DOHH2 (cell line): Measurements from ENCODE around the gene COL5A1.

Source experiments
- EZH2phosphoT487 ChIP-seq: fragments of 200-600 bp; sonication (generic); IDR thresholded peaks from 2 replicates; pipeline ENCODE4 v1.6.1; 2017; ENCODE audit warnings: borderline replicate concordance, mild to moderate bottlenecking, antibody characterized with exemption, low read length, moderate library complexity, mixed read lengths
- TF ChIP-seq, protein P1 (sequence below): fragments of 200-600 bp; sonication (generic); IDR thresholded peaks from one replicate; pipeline ENCODE4 v1.5.1; 2014; ENCODE audit warnings: antibody characterized with exemption, mild to moderate bottlenecking, low read depth, low read length; ENCODE audit not compliant: poor library complexity, severe bottlenecking

DNA sequence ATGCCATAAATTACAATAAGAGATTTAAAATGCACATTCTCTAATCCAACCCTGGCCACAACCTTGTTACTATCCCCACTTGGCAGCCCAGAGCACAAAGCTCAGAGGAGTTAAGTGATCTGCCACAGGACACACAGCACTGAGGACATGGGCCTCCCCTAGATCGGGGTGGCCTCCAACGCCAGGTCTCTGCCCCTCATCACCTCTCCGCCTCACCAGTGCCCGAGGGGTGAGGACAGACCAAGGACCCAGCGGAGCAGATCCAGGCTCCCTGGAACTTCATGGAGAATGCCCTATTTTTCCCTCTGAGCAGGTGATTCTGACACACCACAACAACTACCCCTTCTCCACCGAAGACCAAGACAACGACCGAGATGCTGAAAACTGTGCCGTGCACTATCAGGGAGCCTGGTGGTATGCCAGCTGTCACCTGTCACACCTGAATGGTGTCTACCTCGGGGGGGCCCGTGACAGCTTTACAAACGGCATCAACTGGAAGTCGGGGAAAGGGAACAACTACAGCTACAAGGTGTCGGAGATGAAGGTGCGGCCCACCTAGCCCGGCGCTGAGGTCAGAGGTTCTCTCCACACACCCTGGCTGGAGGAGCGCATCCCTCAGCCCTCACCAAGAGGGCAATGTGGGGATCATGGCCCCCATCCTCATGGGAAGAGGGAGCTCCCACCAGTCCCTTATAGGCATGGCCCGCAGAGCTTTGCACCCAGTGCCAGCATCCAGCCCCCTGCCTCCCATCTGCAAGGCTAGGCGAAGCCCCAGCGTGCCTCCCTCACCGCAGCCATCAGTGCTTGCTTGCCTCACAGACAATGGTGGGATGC, 226.5 kb downstream of the COL5A1 start:
- TF ChIP-seq, protein P1, sequence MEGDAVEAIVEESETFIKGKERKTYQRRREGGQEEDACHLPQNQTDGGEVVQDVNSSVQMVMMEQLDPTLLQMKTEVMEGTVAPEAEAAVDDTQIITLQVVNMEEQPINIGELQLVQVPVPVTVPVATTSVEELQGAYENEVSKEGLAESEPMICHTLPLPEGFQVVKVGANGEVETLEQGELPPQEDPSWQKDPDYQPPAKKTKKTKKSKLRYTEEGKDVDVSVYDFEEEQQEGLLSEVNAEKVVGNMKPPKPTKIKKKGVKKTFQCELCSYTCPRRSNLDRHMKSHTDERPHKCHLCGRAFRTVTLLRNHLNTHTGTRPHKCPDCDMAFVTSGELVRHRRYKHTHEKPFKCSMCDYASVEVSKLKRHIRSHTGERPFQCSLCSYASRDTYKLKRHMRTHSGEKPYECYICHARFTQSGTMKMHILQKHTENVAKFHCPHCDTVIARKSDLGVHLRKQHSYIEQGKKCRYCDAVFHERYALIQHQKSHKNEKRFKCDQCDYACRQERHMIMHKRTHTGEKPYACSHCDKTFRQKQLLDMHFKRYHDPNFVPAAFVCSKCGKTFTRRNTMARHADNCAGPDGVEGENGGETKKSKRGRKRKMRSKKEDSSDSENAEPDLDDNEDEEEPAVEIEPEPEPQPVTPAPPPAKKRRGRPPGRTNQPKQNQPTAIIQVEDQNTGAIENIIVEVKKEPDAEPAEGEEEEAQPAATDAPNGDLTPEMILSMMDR: no peak
- TF ChIP-seq EZH2phosphoT487: no peak
